ENCODE data around the gene CMKLR1. TPM values are rescaled to one million over a fixed set of nuclear protein-coding genes. Genes with fewer than 3 reads are reported as not detected.

Gene CMKLR1
- total RNA-seq, 1 experiment from 2014 or later, result 0.66 TPM

DNA sequence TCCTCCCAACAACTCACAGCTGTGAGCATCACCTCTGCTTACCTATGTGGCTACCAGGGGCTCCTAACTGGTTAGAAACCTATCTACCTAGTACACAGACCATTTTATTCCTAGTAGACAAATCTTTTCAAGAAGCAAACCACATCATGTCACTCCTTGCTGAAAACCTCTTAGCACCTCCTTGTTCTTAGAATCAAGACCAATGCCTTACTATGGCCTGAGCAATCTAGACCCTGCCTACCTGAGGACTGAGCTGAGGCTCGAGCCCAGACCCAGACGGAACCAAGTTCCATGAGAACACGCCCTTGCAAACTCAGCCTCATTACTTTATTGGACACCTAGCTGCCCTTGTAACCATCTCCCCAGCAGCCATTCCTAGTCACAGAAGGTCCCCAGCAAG, 32.6 kb downstream of the CMKLR1 start:
- H3K9ac ChIP-seq (ENCODE audit: extremely low read depth, insufficient read length, low read length), result no peak overlapping the region
- Mint-ChIP-seq H3K27me3 (ENCODE audit: low read depth) (peaks cover 6% of the 10 kb centered on the region), H3K9me3 (peaks cover 3% of the 10 kb centered on the region in 2 experiments; a peak in 2 of 5 replicates), H3K36me3 (ENCODE audit: insufficient read depth in 1 of 3, low read depth in 3 of 3) (peaks cover 0 to 2% (median 0%) of the 10 kb centered on the region in 3 experiments; a peak in 2 of 7 replicates), H3K4me1 (peaks cover 49 to 56% of the 10 kb centered on the region in 2 experiments), H3K4me3 (no peak overlapping the region), H3K27ac (no peak overlapping the region)
- no peak overlapping the region for H3K18ac ChIP-seq (ENCODE audit: insufficient read length, low read depth, low read length)
- no peak overlapping the region for H2AK5ac ChIP-seq (ENCODE audit: insufficient read length, low read length)
- no peak overlapping the region for H3K14ac ChIP-seq (ENCODE audit: insufficient read depth, low read length)
- no peak overlapping the region for H2BK120ac ChIP-seq (ENCODE audit: low read depth, low read length, poor library complexity, severe bottlenecking)
- no peak overlapping the region for H2BK12ac ChIP-seq (ENCODE audit: insufficient read length, low read depth, low read length)
- no peak overlapping the region for H3K56ac ChIP-seq (ENCODE audit: insufficient read length, low read depth, low read length)
- no peak overlapping the region for H4K91ac ChIP-seq (ENCODE audit: insufficient read length, low read depth, low read length)
- H4K20me1 ChIP-seq (ENCODE audit: control insufficient read depth, insufficient read depth, insufficient read length), result no peaks in the 10 kb centered on the region
- no peaks in the 10 kb centered on the region for H3K9me3 ChIP-seq (ENCODE audit: control insufficient read depth, low read depth, low read length)
- no peak for DNase-seq
- H3K27ac ChIP-seq (ENCODE audit: insufficient read length, low read depth, low read length), result no peak overlapping the region
- H3T11ph ChIP-seq (ENCODE audit: low read length), result no peak overlapping the region
- no peak overlapping the region for H3K23ac ChIP-seq (ENCODE audit: insufficient read length, low read depth, low read length)
- H4K8ac ChIP-seq (replicated peaks; ENCODE audit: insufficient read length, low read depth, low read length), result no peak overlapping the region
- no peak overlapping the region for H3K4me2 ChIP-seq (ENCODE audit: insufficient read depth, insufficient read length, low read length)
- H2BK15ac ChIP-seq (ENCODE audit: low read depth, low read length), result no peak overlapping the region
- H4K5ac ChIP-seq (ENCODE audit: insufficient read length, low read depth, low read length), result no peak overlapping the region
- no peaks in the 10 kb centered on the region for H3K27me3 ChIP-seq (ENCODE audit: insufficient read depth, low read length)
- H3K79me1 ChIP-seq (ENCODE audit: insufficient read depth, low read depth, low read length, poor library complexity, severe bottlenecking), result no peaks in the 10 kb centered on the region
- H3K23me2 ChIP-seq (ENCODE audit: insufficient read length, low read depth, low read length, poor library complexity, severe bottlenecking), result no peaks in the 10 kb centered on the region
- no peak overlapping the region for H3K4ac ChIP-seq (ENCODE audit: low read depth, low read length)
- no peaks in the 10 kb centered on the region for H3K79me2 ChIP-seq (ENCODE audit: insufficient read depth, low read length)
- no CpG with 5 or more reads among the region's 3 CpGs for WGBS (ENCODE audit: extremely low coverage, insufficient read length, low lambda C conversion rate)
- peaks cover 4% of the 10 kb centered on the region; the same call in 1 of the 2 replicates for H3K4me1 ChIP-seq (ENCODE audit: insufficient read depth, low read length)
- no peak overlapping the region for H2BK20ac ChIP-seq (ENCODE audit: low read depth, low read length, poor library complexity, severe bottlenecking)
- H2AFZ ChIP-seq (ENCODE audit: low read length), result no peak overlapping the region
- no peak overlapping the region for H2BK5ac ChIP-seq (ENCODE audit: insufficient read length, low read length)
- TF ChIP-seq, protein P1, sequence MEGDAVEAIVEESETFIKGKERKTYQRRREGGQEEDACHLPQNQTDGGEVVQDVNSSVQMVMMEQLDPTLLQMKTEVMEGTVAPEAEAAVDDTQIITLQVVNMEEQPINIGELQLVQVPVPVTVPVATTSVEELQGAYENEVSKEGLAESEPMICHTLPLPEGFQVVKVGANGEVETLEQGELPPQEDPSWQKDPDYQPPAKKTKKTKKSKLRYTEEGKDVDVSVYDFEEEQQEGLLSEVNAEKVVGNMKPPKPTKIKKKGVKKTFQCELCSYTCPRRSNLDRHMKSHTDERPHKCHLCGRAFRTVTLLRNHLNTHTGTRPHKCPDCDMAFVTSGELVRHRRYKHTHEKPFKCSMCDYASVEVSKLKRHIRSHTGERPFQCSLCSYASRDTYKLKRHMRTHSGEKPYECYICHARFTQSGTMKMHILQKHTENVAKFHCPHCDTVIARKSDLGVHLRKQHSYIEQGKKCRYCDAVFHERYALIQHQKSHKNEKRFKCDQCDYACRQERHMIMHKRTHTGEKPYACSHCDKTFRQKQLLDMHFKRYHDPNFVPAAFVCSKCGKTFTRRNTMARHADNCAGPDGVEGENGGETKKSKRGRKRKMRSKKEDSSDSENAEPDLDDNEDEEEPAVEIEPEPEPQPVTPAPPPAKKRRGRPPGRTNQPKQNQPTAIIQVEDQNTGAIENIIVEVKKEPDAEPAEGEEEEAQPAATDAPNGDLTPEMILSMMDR (conservative IDR thresholded peaks at IDR 0.05), result no peak

All from H9 (cell line).